Brain microvascular endothelial cell (primary cell): ENCODE results near the gene HBG2.
A peak's percentile ranks its signal among the peaks of the same experiment; 100 is the strongest.

Experiments
- DNase-seq: peaks from one replicate; pipeline ENCODE4 v3.0.0-alpha.2; 2020
- H3K27ac ChIP-seq: fragments of 250-450 bp; sonication (Bioruptor Pico); 2 replicates; pipeline ENCODE4 v1.5.1; 2020; ENCODE audit warnings: mild to moderate bottlenecking, moderate library complexity
- H3K27me3 ChIP-seq: fragments of 250-450 bp; sonication (Bioruptor Pico); replicated peaks from 2 replicates; pipeline ENCODE4 v1.5.1; 2020; ENCODE audit warnings: mild to moderate bottlenecking
- H3K36me3 ChIP-seq: fragments of 250-450 bp; sonication (Bioruptor Pico); replicated peaks from 2 replicates; pipeline ENCODE4 v1.5.1; 2020; ENCODE audit warnings: mild to moderate bottlenecking
- H3K4me3 ChIP-seq: 2 replicates; pipeline ENCODE4 v1.5.1; 2011; ENCODE audit warnings: low read depth, mild to moderate bottlenecking, control low read depth, low read length, moderate library complexity
- in situ Hi-C: cut with HindIII; loops from 2 replicates; pipeline ENCODE4 v1.10.0; 2017; ENCODE audit warnings: low sequenced_read_pairs, low pct_ligation_motif_present
- TF ChIP-seq, protein P1 (sequence below): IDR thresholded peaks from 2 replicates; pipeline ENCODE4 v1.5.1; 2011; ENCODE audit warnings: low read depth, mild to moderate bottlenecking, moderate library complexity, low read length, control low read depth, inconsistent platforms; ENCODE audit errors: missing control alignments

The HBG2 gene

DNA sequence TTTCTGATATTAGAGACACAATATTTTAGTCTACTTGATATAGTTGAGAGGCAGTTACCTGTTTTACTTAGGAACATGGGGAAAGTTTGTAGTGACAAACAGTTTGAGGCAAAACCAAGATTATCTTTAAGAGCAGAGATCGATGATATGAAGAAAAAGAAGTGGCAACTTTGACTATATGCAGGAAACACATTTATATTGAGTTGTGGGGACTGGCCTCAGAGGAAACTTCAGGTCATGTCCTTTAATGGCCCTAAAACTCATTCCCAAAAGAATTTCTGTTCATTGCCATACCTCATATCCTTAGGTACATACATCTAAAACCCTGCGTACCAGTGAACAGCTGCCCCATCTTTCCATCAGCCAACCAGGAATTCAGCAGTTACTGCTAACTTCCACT is 9.4 kb downstream of the HBG2 start:
- H3K27ac ChIP-seq, result no peak overlapping the region
- TF ChIP-seq, protein P1, sequence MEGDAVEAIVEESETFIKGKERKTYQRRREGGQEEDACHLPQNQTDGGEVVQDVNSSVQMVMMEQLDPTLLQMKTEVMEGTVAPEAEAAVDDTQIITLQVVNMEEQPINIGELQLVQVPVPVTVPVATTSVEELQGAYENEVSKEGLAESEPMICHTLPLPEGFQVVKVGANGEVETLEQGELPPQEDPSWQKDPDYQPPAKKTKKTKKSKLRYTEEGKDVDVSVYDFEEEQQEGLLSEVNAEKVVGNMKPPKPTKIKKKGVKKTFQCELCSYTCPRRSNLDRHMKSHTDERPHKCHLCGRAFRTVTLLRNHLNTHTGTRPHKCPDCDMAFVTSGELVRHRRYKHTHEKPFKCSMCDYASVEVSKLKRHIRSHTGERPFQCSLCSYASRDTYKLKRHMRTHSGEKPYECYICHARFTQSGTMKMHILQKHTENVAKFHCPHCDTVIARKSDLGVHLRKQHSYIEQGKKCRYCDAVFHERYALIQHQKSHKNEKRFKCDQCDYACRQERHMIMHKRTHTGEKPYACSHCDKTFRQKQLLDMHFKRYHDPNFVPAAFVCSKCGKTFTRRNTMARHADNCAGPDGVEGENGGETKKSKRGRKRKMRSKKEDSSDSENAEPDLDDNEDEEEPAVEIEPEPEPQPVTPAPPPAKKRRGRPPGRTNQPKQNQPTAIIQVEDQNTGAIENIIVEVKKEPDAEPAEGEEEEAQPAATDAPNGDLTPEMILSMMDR, result no peak
- DNase-seq, result no peak
- H3K36me3 ChIP-seq, result no peaks in the 10 kb centered on the region
- no peak overlapping the region for H3K4me3 ChIP-seq
- in situ Hi-C loops, result no loop called here
- H3K27me3 ChIP-seq, result no peaks in the 10 kb centered on the region

DNA sequence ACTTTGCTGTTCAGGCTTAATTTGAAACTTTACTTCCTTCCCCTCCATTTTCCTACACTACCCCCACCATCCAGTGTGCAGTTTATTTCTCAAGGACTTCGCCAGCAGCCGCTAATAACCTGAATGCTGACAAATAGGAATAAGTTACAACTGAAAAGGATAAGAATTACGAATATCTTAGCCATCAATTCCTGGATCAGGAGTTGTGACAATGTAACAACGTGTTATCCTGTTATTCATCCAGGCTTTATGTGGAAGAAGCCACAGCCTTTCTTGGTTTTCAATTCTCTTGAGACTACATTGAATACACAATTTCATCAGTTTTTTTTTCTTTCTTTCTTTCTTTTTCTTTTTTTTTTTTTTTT is 10.8 kb downstream of the HBG2 start:
- DNase-seq, result no peak
- Histone ChIP-seq H3K27me3 (no peaks in the 10 kb centered on the region), H3K4me3 (no peak overlapping the region), H3K27ac (no peak overlapping the region), H3K36me3 (no peaks in the 10 kb centered on the region)
- in situ Hi-C loops, result no loop called here
- TF ChIP-seq, protein P1, result no peak

DNA sequence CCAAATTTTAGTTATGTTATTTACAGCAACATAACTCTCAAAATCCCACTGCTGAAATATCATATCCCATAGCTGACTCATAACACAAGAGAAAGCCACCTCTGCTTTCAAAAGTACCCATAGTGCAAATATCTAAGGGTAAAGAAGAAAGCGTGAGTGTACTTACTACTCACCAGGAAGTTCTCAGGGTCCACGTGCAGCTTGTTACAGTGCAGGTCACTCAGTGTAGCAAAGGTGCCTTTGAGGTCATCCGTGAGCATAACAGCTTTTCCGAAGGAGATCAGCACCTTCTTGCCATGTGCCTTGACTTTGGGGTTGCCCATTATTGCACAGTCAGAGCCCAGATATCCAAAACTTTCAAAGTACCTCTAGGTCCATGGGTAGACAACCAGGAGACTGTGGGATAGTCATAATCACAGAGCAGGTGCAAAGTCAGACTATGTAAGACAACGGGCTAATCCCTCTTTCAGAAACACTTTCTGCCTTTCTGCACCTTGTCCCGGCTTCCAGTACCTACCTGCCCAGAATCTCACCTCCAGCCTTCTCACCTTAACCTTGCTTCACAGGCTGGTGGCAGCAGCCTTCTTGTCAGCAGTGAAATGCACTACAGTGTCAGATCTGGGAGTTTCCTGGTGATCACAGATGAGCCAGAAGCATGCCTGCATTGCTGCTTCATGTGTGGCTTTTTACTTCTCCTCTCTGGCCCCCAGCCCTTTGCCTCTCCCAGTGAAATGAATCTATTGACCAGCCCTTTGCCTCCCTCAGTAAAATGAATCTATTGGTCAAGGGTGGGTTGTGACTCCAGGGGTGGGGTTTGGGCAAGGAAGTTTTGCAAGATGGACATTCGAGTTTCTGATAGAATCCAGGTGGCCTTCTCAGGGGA is 11.4 kb downstream of the HBG2 start:
- DNase-seq, result peak; percentile 70
- no peaks in the 10 kb centered on the region for H3K36me3 ChIP-seq
- no peak overlapping the region for H3K4me3 ChIP-seq
- peak overlapping the region; percentile 6 for H3K27ac ChIP-seq
- TF ChIP-seq, protein P1, result no peak
- no peaks in the 10 kb centered on the region for H3K27me3 ChIP-seq
- in situ Hi-C loops, result no loop called here

DNA sequence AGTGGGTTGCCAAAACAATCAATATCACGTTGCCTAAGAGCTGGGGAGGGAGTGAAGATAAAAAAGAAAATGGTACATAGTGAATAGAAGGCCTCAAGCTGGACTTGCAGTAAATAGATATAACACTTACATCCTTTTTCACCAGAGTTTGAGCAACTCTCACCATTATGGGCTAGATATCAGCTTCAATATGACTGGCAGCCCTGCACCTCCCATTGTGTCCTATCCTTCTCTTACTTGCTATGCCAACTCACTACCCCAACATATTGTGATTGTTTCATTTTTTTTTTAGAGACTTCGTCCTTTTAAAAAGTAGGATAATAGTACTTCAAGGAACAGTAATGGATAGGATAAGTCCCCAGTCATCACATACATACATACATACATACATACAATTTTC is 12.4 kb downstream of the HBG2 start:
- TF ChIP-seq, protein P1, result no peak
- no peak overlapping the region for H3K4me3 ChIP-seq
- no peak overlapping the region for H3K27ac ChIP-seq
- no peak for DNase-seq
- in situ Hi-C loops, result no loop called here
- no peaks in the 10 kb centered on the region for H3K27me3 ChIP-seq
- H3K36me3 ChIP-seq, result no peaks in the 10 kb centered on the region

DNA sequence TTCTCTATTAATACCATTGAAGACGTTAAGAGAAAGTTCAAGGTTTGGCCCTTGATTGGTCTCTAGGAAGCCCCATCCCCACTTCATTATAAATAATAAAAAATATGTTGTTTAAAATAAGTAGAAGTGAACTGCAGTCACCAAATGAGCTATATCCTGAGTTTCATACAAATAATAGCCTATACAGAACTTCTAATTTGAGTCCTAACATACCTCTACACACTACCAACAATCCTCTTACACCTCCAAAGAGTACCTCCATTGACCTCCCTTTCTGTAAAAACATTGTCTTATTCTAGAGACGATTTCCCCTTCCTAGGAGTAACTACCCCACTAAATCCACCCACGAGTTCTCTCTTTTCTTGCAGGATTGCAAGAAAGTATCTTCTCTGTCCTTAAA is 13.1 kb downstream of the HBG2 start:
- no peak for DNase-seq
- in situ Hi-C loops, result no loop called here
- TF ChIP-seq, protein P1, result no peak

DNA sequence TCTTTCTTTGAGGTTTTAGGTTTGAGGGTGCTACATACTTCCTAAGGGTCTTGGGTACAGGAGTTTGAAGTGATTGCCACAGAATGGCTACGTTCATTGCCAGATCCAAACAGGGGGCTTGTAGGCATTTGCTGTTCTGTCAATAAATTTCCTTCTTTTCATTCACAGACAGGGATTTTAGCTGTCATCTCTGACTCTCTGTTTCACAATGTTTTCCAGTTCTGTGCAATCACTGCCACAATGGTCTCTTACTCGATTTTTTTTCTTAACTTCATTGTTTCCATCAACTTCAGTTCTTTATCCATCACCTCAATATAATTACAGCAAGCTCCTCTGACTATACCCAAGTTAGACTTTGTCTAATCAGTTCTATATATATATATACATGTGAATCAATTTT is 14.1 kb downstream of the HBG2 start:
- Histone ChIP-seq H3K27me3 (no peaks in the 10 kb centered on the region), H3K4me3 (no peak overlapping the region), H3K27ac (no peak overlapping the region), H3K36me3 (no peaks in the 10 kb centered on the region)
- in situ Hi-C loops, result no loop called here
- TF ChIP-seq, protein P1, result no peak
- DNase-seq, result no peak

More for the DNA sequence above, 13.1 kb downstream of the HBG2 start:
- H3K27me3 ChIP-seq, result no peaks in the 10 kb centered on the region
- H3K27ac ChIP-seq, result no peak overlapping the region
- H3K4me3 ChIP-seq, result no peak overlapping the region
- H3K36me3 ChIP-seq, result no peaks in the 10 kb centered on the region
